Muscle layer of duodenum (tissue), 2 donors: ENCODE data around the gene RACGAP1.

Source experiments
- H3K27ac ChIP-seq: one replicate; pipeline ENCODE4 v1.7.0; 2013; ENCODE audit warnings: mild to moderate bottlenecking, low read length
- H3K27me3 ChIP-seq: one replicate; pipeline ENCODE4 v1.7.0; 2013; ENCODE audit warnings: low read depth, mild to moderate bottlenecking, control low read depth, low read length
- H3K36me3 ChIP-seq, 2 donors: one replicate each; pipeline ENCODE4 v1.7.0; 2013; ENCODE audit warnings: low read length in 2 of 2, control low read depth in 1 of 2, mild to moderate bottlenecking in 1 of 2; ENCODE audit not compliant: insufficient read depth in 2 of 2, control insufficient read depth in 1 of 2
- H3K4me1 ChIP-seq, 2 donors: one replicate each; pipeline ENCODE4 v1.7.0; 2013; ENCODE audit warnings: low read length in 2 of 2, mild to moderate bottlenecking in 2 of 2, control low read depth in 1 of 2, moderate library complexity in 1 of 2; ENCODE audit not compliant: insufficient read depth in 2 of 2, control insufficient read depth in 1 of 2
- H3K4me3 ChIP-seq, 2 donors: one replicate each; pipeline ENCODE4 v1.7.0; 2013; ENCODE audit warnings: low read length in 2 of 2, low read depth in 1 of 2, mild to moderate bottlenecking in 1 of 2
- H3K9me3 ChIP-seq, 2 donors: one replicate each; pipeline ENCODE4 v1.7.0; 2013; ENCODE audit warnings: low read length in 2 of 2, control low read depth in 1 of 2, mild to moderate bottlenecking in 1 of 2; ENCODE audit not compliant: control insufficient read depth in 1 of 2
- donor health status: healthy.

Gene RACGAP1

GRCh38 chr12:49942921-49943624 lies 82.2 kb downstream of the RACGAP1 start:
- H3K27ac ChIP-seq, result no peak overlapping the region
- H3K9me3 ChIP-seq, result no peaks in the 10 kb centered on the region
- no peaks in the 10 kb centered on the region for H3K4me1 ChIP-seq
- H3K36me3 ChIP-seq, result no peaks in the 10 kb centered on the region
- H3K4me3 ChIP-seq, result no peak overlapping the region
- H3K27me3 ChIP-seq, result no peaks in the 10 kb centered on the region

- H3K27me3 ChIP-seq, result no peaks in the 10 kb centered on the region
- H3K9me3 ChIP-seq, result no peaks in the 10 kb centered on the region
- no peaks in the 10 kb centered on the region for H3K36me3 ChIP-seq
- H3K27ac ChIP-seq, result no peak overlapping the region
- no peak overlapping the region for H3K4me3 ChIP-seq
- H3K4me1 ChIP-seq, result no peaks in the 10 kb centered on the region
Measured at GRCh38 chr12:49942512-49942893, 82.8 kb downstream of the RACGAP1 start.

GRCh38 chr12:49941556-49942511 lies 83.5 kb downstream of the RACGAP1 start:
- Histone ChIP-seq H3K4me3 (no peak overlapping the region), H3K4me1 (no peaks in the 10 kb centered on the region), H3K9me3 (no peaks in the 10 kb centered on the region), H3K36me3 (no peaks in the 10 kb centered on the region), H3K27me3 (no peaks in the 10 kb centered on the region), H3K27ac (no peak overlapping the region)

GRCh38 chr12:49939707-49940106 lies 85.6 kb downstream of the RACGAP1 start:
- Histone ChIP-seq H3K36me3 (no peaks in the 10 kb centered on the region), H3K27ac (no peak overlapping the region), H3K27me3 (no peaks in the 10 kb centered on the region), H3K4me1 (no peaks in the 10 kb centered on the region), H3K9me3 (no peaks in the 10 kb centered on the region), H3K4me3 (no peak overlapping the region)

- no peaks in the 10 kb centered on the region for H3K27me3 ChIP-seq
- H3K4me3 ChIP-seq, result no peak overlapping the region
- H3K36me3 ChIP-seq, result no peaks in the 10 kb centered on the region
- no peaks in the 10 kb centered on the region for H3K4me1 ChIP-seq
- no peak overlapping the region for H3K27ac ChIP-seq
- H3K9me3 ChIP-seq, result no peaks in the 10 kb centered on the region
Measured at GRCh38 chr12:49939307-49939706, 86.0 kb downstream of the RACGAP1 start.
